ENCODE results near the gene SRGN. TPM values are rescaled to one million over a fixed set of nuclear protein-coding genes. Genes with fewer than 3 reads are reported as not detected.

The SRGN gene
- total RNA-seq, 1 experiment from 2014 or later, result 0.32 TPM

GRCh38 chr10:69101451-69102095 is 13.7 kb downstream of the SRGN start:
- POLR2A ChIA-PET (ENCODE audit: low non-redundant PET), result no interaction called here
- intact Hi-C loops (cut with micrococcal nuclease; ENCODE audit: unreplicated experiment), result no loop called here

GRCh38 chr10:69102440-69102839 is 14.5 kb downstream of the SRGN start:
- Histone ChIP-seq H3K27ac (ENCODE audit: low read depth, low read length, poor library complexity, severe bottlenecking) (no peak overlapping the region), H3K9me3 (ENCODE audit: low read depth, low read length, poor library complexity, severe bottlenecking) (no peaks in the 10 kb centered on the region), H3K4me3 (ENCODE audit: low read depth, low read length, poor library complexity, severe bottlenecking) (no peak overlapping the region), H3K36me3 (ENCODE audit: insufficient read depth, low read length, poor library complexity, severe bottlenecking) (no peaks in the 10 kb centered on the region), H3K4me1 (ENCODE audit: insufficient read depth, low read length, poor library complexity, severe bottlenecking) (no peaks in the 10 kb centered on the region), H3K27me3 (replicated peaks; ENCODE audit: insufficient read depth, low read depth, low read length, poor library complexity) (peaks cover 3% of the 10 kb centered on the region)
- POLR2A ChIA-PET (ENCODE audit: low non-redundant PET), result no interaction called here
- intact Hi-C loops (cut with micrococcal nuclease; ENCODE audit: unreplicated experiment), result no loop called here
- no peak for TF ChIP-seq EZH2 (IDR thresholded peaks at IDR 0.05; ENCODE audit: borderline replicate concordance, low read depth, low read length, poor library complexity, severe bottlenecking)
- TF ChIP-seq CTCF (conservative IDR thresholded peaks at IDR 0.05; ENCODE audit: low read depth, low read length), result no peak
- DNase-seq (ENCODE audit: low spot score), result no peak
- CTCF ChIA-PET, result no interaction called here
- BruUV-seq (replicated peaks), result no TSS peak

More at GRCh38 chr10:69101451-69102095, 13.7 kb downstream of the SRGN start:
- CTCF ChIA-PET, result no interaction called here
- no TSS peak for BruUV-seq (replicated peaks)
- Histone ChIP-seq H3K9me3 (ENCODE audit: low read depth, low read length, poor library complexity, severe bottlenecking) (no peaks in the 10 kb centered on the region), H3K27me3 (replicated peaks; ENCODE audit: insufficient read depth, low read depth, low read length, poor library complexity) (peaks cover 3% of the 10 kb centered on the region), H3K27ac (ENCODE audit: low read depth, low read length, poor library complexity, severe bottlenecking) (no peak overlapping the region), H3K4me1 (ENCODE audit: insufficient read depth, low read length, poor library complexity, severe bottlenecking) (no peaks in the 10 kb centered on the region), H3K4me3 (ENCODE audit: low read depth, low read length, poor library complexity, severe bottlenecking) (no peak overlapping the region), H3K36me3 (ENCODE audit: insufficient read depth, low read length, poor library complexity, severe bottlenecking) (no peaks in the 10 kb centered on the region)
- TF ChIP-seq EZH2 (IDR thresholded peaks at IDR 0.05; ENCODE audit: borderline replicate concordance, low read depth, low read length, poor library complexity, severe bottlenecking) (no peak), CTCF (conservative IDR thresholded peaks at IDR 0.05; ENCODE audit: low read depth, low read length) (no peak)
- no peak for DNase-seq (ENCODE audit: low spot score)

GRCh38 chr10:69103784-69104183 is 15.9 kb downstream of the SRGN start:
- CTCF ChIA-PET, result no interaction called here
- no TSS peak for BruUV-seq (replicated peaks)
- Histone ChIP-seq H3K27ac (ENCODE audit: low read depth, low read length, poor library complexity, severe bottlenecking) (no peak overlapping the region), H3K4me1 (ENCODE audit: insufficient read depth, low read length, poor library complexity, severe bottlenecking) (no peaks in the 10 kb centered on the region), H3K36me3 (ENCODE audit: insufficient read depth, low read length, poor library complexity, severe bottlenecking) (no peaks in the 10 kb centered on the region), H3K4me3 (ENCODE audit: low read depth, low read length, poor library complexity, severe bottlenecking) (no peak overlapping the region), H3K27me3 (replicated peaks; ENCODE audit: insufficient read depth, low read depth, low read length, poor library complexity) (peaks cover 3% of the 10 kb centered on the region), H3K9me3 (ENCODE audit: low read depth, low read length, poor library complexity, severe bottlenecking) (no peaks in the 10 kb centered on the region)
- no peak for DNase-seq (ENCODE audit: low spot score)
- intact Hi-C loops (cut with micrococcal nuclease; ENCODE audit: unreplicated experiment), result no loop called here
- no peak for TF ChIP-seq EZH2 (IDR thresholded peaks at IDR 0.05; ENCODE audit: borderline replicate concordance, low read depth, low read length, poor library complexity, severe bottlenecking)
- TF ChIP-seq CTCF (conservative IDR thresholded peaks at IDR 0.05; ENCODE audit: low read depth, low read length), result no peak
- POLR2A ChIA-PET (ENCODE audit: low non-redundant PET), result no interaction called here

Data from A673 (cell line).